Stimulated activated effector memory CD8-positive, alpha-beta T cell treated with anti-CD3 and anti-CD28 coated beads, Interleukin-12 subunit alpha, Interleukin-12 subunit beta, amount 100 ng/mL, for 72 hours (primary cell): ENCODE results near the gene AFAP1L2.

Experiments
- ATAC-seq: fragments of 150-1000 bp; cut with Tn5 transposase; 2 replicates; pipeline ENCODE4 v1.10.0; 2021
- DNase-seq, 2 donors: peaks; one replicate each; pipeline ENCODE4 v3.0.0; 2021 to 2022; ENCODE audit warnings: low spot score in 2 of 2
- H3K27ac Mint-ChIP-seq: one replicate; pipeline ENCODE4 v1.8.0; 2022; ENCODE audit warnings: mild to moderate bottlenecking, mixed read lengths
- H3K36me3 Mint-ChIP-seq: one replicate; pipeline ENCODE4 v1.8.0; 2022; ENCODE audit warnings: mild to moderate bottlenecking, mixed read lengths
- H3K4me1 Mint-ChIP-seq: one replicate; pipeline ENCODE4 v1.8.0; 2022; ENCODE audit warnings: mixed read lengths
- H3K4me3 Mint-ChIP-seq: one replicate; pipeline ENCODE4 v1.8.0; 2022; ENCODE audit warnings: mild to moderate bottlenecking, mixed read lengths
- H3K9me3 Mint-ChIP-seq: one replicate; pipeline ENCODE4 v1.8.0; 2022; ENCODE audit warnings: mixed read lengths

Gene AFAP1L2

DNA sequence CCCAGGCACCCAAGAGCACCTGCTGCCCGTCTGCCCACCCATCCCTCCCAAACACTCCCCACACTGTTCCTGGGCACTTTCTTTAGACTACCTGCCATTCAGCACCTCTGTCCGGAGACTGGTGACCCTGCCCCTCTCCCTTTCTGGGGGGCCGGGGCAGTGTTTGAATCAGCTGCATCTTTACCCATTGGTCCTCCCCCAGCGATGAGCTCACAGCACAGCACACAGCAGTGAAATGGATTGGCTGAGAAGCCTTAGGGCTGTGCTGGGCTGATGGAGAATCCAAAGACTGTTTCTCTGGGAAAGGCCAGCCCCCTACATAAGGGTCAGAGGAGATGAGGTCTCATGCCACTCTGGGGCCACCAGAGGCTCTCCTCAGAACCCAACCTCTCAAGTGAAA lies 125.0 kb downstream of the AFAP1L2 start:
- Mint-ChIP-seq H3K4me1 (peaks cover 5% of the 10 kb centered on the region), H3K4me3 (no peak overlapping the region), H3K27ac (no peak overlapping the region), H3K36me3 (no peaks in the 10 kb centered on the region), H3K9me3 (no peaks in the 10 kb centered on the region)
- ATAC-seq = no peak
- no peak for DNase-seq

DNA sequence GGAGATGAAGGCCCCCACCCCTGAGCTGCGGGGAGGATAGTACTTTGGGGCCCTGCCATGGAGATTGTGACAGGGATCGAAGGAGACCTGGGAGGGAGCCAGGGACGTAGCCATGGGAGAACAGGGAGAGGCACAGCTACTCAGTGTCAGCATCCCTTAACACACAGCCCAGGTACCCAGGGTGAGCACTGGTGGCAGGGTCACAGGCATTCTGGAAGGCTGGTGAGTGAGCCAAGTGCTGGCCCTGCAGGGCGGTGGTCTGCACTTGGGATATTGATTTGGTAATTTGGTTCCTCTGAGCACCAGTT lies 125.5 kb downstream of the AFAP1L2 start:
- no peak for DNase-seq
- Mint-ChIP-seq H3K27ac (no peak overlapping the region), H3K4me3 (no peak overlapping the region), H3K9me3 (no peaks in the 10 kb centered on the region), H3K36me3 (no peaks in the 10 kb centered on the region), H3K4me1 (peaks cover 5% of the 10 kb centered on the region)
- ATAC-seq = peak; percentile 5

DNA sequence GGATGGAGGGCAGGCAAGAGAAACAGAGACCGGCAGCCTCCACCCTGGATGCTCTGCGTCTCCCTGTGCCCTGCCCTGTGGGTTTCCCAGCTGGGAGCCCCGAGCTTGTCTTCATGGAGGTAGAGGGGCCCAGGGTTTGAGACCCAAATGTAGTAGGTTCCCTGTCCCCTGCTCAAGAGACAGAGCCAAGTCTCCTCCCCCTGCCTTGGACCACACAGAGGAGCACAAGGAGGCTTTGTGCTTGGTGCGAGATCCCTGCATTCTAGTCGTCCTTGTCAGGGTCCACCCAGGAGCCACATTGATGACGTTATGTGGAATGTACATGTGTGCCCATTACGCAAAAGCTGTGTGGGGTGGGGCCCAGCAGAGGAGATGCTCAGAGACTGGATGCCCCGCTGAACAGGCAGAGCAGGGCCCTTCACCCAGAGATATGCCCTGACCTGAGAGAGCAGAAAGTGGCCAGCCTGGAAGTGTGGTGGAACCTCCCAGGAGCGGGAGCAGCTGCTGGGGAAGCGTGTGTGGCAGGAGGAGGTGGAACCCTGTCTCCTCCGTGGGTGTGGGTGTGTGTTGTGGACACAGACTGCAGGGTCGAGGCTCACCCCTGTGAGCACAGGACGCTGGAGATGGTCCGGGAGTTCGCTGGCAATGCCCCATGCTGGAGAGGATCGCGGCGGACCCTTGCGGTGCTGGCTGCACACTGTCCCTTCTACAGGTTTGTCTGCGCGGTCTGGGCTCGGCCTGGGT lies 126.0 kb downstream of the AFAP1L2 start:
- no peak for DNase-seq
- peak; percentile 4 for ATAC-seq
- Mint-ChIP-seq H3K4me1 (peaks cover 5% of the 10 kb centered on the region), H3K9me3 (no peaks in the 10 kb centered on the region), H3K4me3 (no peak overlapping the region), H3K36me3 (no peaks in the 10 kb centered on the region), H3K27ac (no peak overlapping the region)

DNA sequence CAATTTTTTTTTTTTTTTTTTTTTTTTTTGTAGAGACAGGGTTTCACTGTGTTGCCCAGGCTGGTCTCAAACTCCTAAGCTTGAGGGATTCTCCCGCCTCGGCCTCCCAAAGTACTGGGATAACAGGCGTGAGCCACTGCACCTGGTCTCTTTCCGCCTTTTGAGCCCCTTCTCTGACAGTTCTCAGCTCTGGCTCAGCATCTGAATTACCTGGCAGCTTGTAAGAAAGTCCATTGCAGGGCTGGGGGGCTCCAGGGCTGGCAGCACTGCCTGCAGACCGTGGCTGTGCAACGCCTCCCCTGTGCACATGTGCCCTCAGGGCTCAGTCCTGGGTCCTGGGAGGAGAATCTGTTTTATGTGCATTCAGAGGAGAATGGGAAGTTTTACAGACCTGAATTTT lies 127.6 kb downstream of the AFAP1L2 start:
- H3K4me1 Mint-ChIP-seq = peaks cover 5% of the 10 kb centered on the region
- DNase-seq (no peak), ATAC-seq (no peak)
- no peak overlapping the region for H3K4me3 Mint-ChIP-seq
- H3K36me3 Mint-ChIP-seq = no peaks in the 10 kb centered on the region
- H3K27ac Mint-ChIP-seq = no peak overlapping the region
- H3K9me3 Mint-ChIP-seq = no peaks in the 10 kb centered on the region

DNA sequence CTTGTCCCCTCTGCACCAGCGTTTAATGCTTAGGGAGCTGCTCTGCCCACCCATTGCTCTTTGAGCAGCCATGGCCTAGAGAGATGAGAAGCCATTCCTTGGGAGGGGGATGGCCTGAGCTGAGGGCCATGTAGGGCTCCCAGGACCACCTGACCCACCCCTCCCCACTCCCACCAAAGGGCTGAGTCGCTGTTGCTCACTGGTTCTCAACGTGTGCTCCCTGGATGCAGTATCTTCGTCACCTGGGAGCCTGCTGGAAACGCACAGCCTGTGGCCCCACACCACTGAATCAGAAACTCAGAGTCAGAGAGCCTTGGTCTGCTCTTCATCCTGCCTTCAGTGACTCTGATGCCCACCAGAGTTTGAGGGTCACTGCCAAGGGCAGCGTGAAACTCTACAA lies 128.2 kb downstream of the AFAP1L2 start:
- Mint-ChIP-seq H3K36me3 (no peaks in the 10 kb centered on the region), H3K9me3 (no peaks in the 10 kb centered on the region), H3K4me3 (no peak overlapping the region), H3K4me1 (peaks cover 5% of the 10 kb centered on the region), H3K27ac (no peak overlapping the region)
- no peak for ATAC-seq
- DNase-seq = no peak

DNA sequence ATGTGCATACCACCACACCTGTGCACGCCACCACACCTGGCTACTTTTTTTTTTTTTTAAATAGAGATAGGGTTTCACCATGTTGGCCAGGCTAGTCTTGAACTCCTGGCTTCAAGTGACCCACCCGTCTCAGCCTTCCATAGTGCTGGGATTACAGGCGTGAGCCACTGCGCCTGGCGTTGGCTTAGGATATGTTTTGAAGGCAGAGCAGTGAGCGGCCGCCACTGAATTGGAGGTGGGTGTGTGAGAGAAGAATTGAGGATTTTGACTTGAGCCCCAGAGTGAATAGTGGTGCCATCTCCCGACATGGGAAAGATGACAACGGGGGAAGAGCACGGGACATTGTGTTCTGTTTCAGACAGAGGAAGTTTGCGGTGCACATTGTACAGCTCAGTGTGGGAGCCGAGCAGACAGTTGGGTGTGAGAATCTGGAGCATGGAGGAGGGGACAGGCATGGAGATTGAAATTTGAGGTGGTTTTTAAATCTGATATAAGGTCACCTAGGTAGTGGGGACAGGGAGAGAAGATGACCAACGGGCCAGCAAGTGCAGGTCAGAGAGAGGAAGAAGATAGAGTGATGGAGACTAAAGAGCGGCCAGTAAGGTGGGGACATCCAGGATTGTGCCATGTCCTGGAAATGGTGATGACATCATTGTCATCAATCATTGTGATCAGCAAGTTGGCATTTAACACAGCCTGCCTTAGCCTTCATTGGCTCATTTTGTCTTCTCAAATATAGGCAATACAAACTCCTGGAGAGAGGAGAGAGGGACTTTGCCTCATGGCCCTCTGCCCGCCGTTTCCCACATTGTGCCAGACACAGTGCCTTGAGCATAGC lies 129.5 kb downstream of the AFAP1L2 start:
- Mint-ChIP-seq H3K4me3 (no peak overlapping the region), H3K27ac (no peak overlapping the region), H3K36me3 (no peaks in the 10 kb centered on the region), H3K4me1 (peaks cover 5% of the 10 kb centered on the region), H3K9me3 (no peaks in the 10 kb centered on the region)
- no peak for ATAC-seq
- no peak for DNase-seq

DNA sequence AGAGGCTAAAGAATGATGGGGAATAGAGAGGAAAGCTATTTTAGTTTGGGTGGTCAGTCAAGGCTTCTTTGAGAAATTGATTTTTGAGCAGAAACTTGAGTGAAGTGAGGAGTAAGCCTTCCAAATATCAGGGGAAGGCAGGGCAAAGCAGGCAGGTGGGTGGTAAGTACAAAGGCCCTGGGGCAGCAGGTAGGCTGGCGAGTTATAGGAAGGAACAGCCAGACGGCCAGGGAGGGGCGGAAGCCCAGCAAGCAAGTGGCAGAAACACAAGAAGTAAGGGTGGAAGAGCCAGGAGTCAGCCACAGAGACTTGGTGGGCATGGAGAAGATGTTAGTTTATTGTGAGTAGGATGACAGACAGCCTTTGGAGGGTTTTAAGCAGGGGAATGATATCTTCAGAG lies 130.4 kb downstream of the AFAP1L2 start:
- DNase-seq (no peak), ATAC-seq (no peak)
- H3K36me3 Mint-ChIP-seq = no peaks in the 10 kb centered on the region
- H3K9me3 Mint-ChIP-seq = no peaks in the 10 kb centered on the region
- peaks cover 5% of the 10 kb centered on the region for H3K4me1 Mint-ChIP-seq
- H3K4me3 Mint-ChIP-seq = no peak overlapping the region
- no peak overlapping the region for H3K27ac Mint-ChIP-seq

DNA sequence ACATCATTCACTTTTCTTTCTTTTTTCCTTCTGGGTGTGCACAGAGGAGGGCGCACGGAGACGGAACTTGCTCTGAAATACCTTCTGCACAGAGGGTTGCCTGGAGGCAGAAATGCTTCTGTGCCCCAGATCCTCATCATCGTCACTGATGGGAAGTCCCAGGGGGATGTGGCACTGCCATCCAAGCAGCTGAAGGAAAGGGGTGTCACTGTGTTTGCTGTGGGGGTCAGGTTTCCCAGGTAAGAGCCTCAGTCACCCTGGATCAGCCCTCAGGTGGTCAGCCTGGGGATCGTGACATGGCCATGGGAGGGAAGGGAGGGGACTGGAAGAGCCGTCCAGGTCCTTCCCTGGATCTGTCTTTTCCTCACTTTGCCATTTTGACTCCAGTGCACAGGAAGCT lies 131.6 kb downstream of the AFAP1L2 start:
- H3K36me3 Mint-ChIP-seq = no peaks in the 10 kb centered on the region
- H3K27ac Mint-ChIP-seq = no peak overlapping the region
- DNase-seq (no peak), ATAC-seq (no peak)
- no peaks in the 10 kb centered on the region for H3K9me3 Mint-ChIP-seq
- H3K4me3 Mint-ChIP-seq = no peak overlapping the region
- H3K4me1 Mint-ChIP-seq = peaks cover 5% of the 10 kb centered on the region

DNA sequence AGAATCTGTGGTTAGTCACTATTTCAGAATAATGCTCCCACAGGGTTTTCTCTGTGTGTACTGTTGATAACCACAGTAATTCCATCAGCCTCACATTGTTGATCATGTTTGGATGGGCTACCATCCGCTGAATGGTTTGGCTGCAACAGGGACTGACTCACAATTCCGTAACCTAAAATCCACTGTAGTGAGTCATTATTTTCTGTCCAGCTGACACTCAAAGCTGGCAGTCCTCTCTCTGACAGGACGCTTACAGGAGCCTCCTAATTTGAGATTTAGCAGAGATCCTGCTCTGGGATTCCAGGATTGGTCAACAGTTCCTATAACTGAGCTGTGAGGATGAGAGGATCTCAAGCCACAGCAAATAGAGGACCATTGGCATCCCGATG lies 132.5 kb downstream of the AFAP1L2 start:
- Mint-ChIP-seq H3K36me3 (no peaks in the 10 kb centered on the region), H3K4me3 (no peak overlapping the region), H3K9me3 (no peaks in the 10 kb centered on the region), H3K4me1 (no peaks in the 10 kb centered on the region), H3K27ac (no peak overlapping the region)
- ATAC-seq (no peak), DNase-seq (no peak)

DNA sequence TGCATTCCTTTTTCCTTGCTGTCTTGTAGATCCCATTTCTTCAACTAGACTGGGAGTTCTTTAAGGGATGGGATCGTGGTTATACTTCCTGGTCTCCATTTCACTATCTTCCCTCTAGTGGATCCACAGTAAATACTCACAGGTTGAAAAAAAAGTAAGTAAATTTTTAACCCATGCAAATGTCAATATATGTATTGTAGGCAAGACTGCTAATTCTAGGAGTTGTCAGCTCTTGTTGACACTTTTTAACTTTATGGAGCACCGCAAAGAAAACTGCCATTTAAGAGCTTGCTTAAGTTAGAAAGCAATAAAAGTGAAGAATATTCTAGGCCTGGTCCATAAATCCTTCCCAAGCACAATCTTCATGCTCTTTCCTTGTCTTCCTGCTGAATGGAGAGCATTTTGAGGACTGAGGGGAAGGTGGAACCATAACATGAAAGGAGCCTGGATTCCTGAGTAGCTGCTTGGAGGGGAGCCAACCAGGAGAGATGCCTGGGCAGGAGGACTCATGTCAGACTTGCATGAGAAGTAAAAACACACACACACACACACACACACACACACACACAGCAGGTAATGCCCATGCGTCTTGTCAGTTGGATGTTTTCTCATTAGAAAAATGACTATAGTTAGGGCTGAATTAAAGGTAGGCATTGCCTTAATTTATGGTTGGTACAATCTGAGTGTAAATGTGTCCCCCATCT lies 133.1 kb downstream of the AFAP1L2 start:
- Mint-ChIP-seq H3K27ac (no peak overlapping the region), H3K4me1 (no peaks in the 10 kb centered on the region), H3K9me3 (no peaks in the 10 kb centered on the region), H3K36me3 (no peaks in the 10 kb centered on the region), H3K4me3 (no peak overlapping the region)
- DNase-seq = no peak
- no peak for ATAC-seq

DNA sequence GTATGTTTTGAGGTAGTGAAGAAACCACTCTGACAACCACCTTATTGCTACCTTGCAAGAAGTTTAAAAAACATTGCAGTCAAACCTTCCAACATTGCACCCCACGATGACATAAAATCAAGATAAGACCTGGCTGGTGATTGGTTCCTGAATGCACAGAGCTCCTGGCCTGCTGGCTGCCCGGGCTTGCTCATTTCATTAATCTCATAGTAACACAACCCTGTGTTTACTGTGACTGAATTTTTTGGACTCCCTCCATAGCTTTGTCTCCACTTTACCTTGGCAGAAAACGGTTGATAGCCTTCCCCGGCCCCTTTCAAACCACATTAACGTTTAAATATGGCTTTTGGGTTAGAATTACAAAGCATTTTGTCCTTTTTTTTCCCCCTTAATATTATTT lies 137.8 kb downstream of the AFAP1L2 start:
- H3K36me3 Mint-ChIP-seq = no peaks in the 10 kb centered on the region
- no peaks in the 10 kb centered on the region for H3K4me1 Mint-ChIP-seq
- H3K9me3 Mint-ChIP-seq = no peaks in the 10 kb centered on the region
- DNase-seq (no peak), ATAC-seq (no peak)
- H3K4me3 Mint-ChIP-seq = no peak overlapping the region
- H3K27ac Mint-ChIP-seq = no peak overlapping the region

DNA sequence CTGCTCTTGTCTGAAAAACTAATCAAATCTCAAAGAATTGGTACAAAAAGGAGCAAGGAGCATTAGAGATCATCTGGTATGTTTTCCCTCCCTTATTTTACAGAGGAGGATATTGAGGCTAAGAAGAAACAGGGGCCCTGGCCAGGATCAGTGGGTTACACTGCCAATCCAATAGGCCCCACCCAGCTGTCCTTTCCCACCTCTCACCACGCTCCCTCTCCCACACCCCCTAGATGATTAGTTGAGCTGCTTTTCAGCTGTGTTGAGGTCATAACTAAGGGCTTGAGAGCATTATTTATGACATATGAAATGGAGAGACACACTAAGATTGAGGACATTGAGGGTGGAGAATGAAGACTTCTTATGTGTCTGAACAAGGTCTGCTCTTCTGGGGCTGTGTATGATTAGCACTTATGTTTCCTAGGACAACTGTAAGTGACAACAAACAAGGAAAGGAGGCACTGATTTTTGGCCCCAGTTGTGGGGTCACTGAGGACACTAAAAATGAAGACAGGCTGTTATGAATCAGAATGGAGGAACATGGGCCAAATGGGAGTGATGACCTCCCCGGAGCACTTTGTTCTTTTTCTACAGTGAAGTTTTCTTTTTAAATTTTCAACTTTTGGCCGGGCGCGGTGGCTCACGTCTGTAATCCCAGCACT lies 138.8 kb downstream of the AFAP1L2 start:
- Mint-ChIP-seq H3K9me3 (no peaks in the 10 kb centered on the region), H3K4me3 (no peak overlapping the region), H3K36me3 (no peaks in the 10 kb centered on the region), H3K27ac (no peak overlapping the region), H3K4me1 (no peaks in the 10 kb centered on the region)
- ATAC-seq (no peak), DNase-seq (no peak)

DNA sequence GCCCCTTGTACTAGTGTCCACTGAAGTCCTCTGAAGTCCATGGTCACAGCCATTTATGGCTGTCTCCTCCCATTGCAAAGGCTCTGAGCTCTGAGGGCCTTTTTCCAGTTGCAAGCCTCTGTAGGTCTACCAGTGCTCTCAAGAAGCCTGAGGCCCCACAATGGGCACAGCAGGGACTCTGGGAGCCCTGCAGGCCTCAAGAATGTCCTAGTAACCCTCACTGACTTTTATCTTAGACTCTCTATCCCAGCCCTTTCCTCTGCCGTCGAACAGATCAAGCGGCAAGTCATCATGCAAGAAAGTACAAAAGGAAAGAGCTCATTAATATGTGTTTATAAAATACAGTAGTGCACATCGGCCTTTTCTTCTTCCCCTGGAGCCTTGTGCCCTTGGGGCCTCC lies 141.8 kb downstream of the AFAP1L2 start:
- no peaks in the 10 kb centered on the region for H3K4me1 Mint-ChIP-seq
- DNase-seq (no peak), ATAC-seq (no peak)
- H3K36me3 Mint-ChIP-seq = no peaks in the 10 kb centered on the region
- no peaks in the 10 kb centered on the region for H3K9me3 Mint-ChIP-seq
- no peak overlapping the region for H3K4me3 Mint-ChIP-seq
- no peak overlapping the region for H3K27ac Mint-ChIP-seq

DNA sequence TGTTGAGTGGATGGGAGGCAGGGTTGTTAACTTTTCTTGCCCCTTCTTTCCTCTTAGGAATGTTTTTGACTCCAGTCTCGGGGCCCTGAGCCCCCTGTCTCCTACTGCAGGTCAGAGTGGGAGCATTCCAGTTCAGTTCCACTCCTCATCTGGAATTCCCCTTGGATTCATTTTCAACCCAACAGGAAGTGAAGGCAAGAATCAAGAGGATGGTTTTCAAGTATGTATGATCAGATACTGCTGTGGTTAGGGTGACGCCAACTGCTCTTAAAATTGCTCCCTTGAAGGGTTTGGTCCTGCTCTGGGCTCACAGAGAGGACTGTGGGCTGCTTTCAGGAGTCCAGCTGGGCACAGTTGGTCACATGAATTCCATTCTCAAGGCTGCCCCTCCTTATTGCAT lies 143.2 kb downstream of the AFAP1L2 start:
- DNase-seq = no peak
- H3K4me1 Mint-ChIP-seq = no peaks in the 10 kb centered on the region
- no peaks in the 10 kb centered on the region for H3K9me3 Mint-ChIP-seq

DNA sequence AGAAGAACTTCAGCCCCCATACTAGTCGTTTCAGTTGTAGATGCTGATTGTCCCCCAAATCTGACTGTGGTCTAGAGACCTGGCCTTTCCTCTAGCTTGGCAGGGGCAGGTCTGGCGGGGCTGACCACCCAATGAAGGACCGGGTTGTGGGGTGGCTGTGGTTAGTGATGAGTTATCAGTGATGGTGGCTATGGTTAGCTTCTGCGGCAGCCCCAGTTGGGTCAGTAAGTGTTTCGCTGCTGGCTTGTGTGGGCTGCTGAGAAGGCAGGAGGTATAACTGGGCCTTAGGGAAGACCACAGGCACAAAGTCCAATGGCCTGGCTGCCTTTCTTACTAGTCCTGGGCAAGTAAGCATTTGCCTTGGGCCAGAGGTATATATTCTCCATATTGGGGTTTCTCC lies 143.9 kb downstream of the AFAP1L2 start:
- no peak for DNase-seq
- peak overlapping the region; percentile 40 for H3K27ac Mint-ChIP-seq
- no peak for ATAC-seq
- H3K4me3 Mint-ChIP-seq = no peak overlapping the region
- H3K36me3 Mint-ChIP-seq = no peaks in the 10 kb centered on the region
- H3K4me1 Mint-ChIP-seq = no peaks in the 10 kb centered on the region
- no peaks in the 10 kb centered on the region for H3K9me3 Mint-ChIP-seq

More for the DNA sequence above, 143.2 kb downstream of the AFAP1L2 start:
- H3K36me3 Mint-ChIP-seq = no peaks in the 10 kb centered on the region
- peak overlapping the region; percentile 40 for H3K27ac Mint-ChIP-seq
- H3K4me3 Mint-ChIP-seq = no peak overlapping the region
- ATAC-seq = no peak
